A549 (cell line): Measurements from ENCODE around the gene TCOF1.

Experiments used
- CEBPB ChIP-seq, 2 experiments: fragments of >200 bp in 1 of 2; sonication (Bioruptor Twin) in 1 of 2; formaldehyde crosslinking in 1 of 2; IDR thresholded peaks; 2 replicates each; pipeline ENCODE4 v1.6.1; 2012 to 2016
- EHF ChIP-seq: fragments of 250-450 bp; sonication (Bioruptor Pico); IDR thresholded peaks from 2 replicates; pipeline ENCODE4 v1.5.0; 2020; ENCODE audit warnings: mild to moderate bottlenecking
- HMGXB4 ChIP-seq: fragments of 250-450 bp; sonication (Bioruptor Pico); IDR thresholded peaks from 2 replicates; pipeline ENCODE4 v1.5.0; 2021; ENCODE audit warnings: mild to moderate bottlenecking, moderate library complexity, borderline replicate concordance
- KDM1A ChIP-seq: fragments of 200-600 bp; sonication (generic); IDR thresholded peaks from 2 replicates; pipeline ENCODE4 v1.6.1; 2016; ENCODE audit warnings: low read depth, mild to moderate bottlenecking
- MAZ ChIP-seq: fragments of 150-350 bp; IDR thresholded peaks from 2 replicates; pipeline ENCODE4 v1.6.1; 2014; ENCODE audit warnings: antibody characterized with exemption, low read depth, low read length, borderline replicate concordance
- NR3C1 ChIP-seq: fragments of >200 bp; sonication (Bioruptor Twin); formaldehyde crosslinking; IDR thresholded peaks from 3 replicates; pipeline ENCODE4 v1.6.1; 2017
- PHF8 ChIP-seq: fragments of 200-600 bp; sonication (generic); IDR thresholded peaks from 2 replicates; pipeline ENCODE4 v1.6.1; 2016; ENCODE audit warnings: low read depth, mild to moderate bottlenecking, antibody characterized with exemption, moderate library complexity, borderline replicate concordance
- POLR2A ChIP-seq: IDR thresholded peaks from 2 replicates; pipeline ENCODE4 v1.6.1; 2012; ENCODE audit warnings: mild to moderate bottlenecking, low read length
- ZC3H11A ChIP-seq: fragments of 450-650 bp; IDR thresholded peaks from 2 replicates; pipeline ENCODE4 v1.6.1; 2014; ENCODE audit warnings: antibody characterized with exemption, mild to moderate bottlenecking
- TF ChIP-seq, protein P1 (sequence below): fragments of >200 bp; sonication (Bioruptor Twin); formaldehyde crosslinking; IDR thresholded peaks from 3 replicates; pipeline ENCODE4 v1.5.1; 2016
- TF ChIP-seq, protein P2 (sequence below): IDR thresholded peaks from 2 replicates; pipeline ENCODE4 v1.6.1; 2012
- TF ChIP-seq, protein P3 (sequence below): fragments of 150-350 bp; IDR thresholded peaks from 2 replicates; pipeline ENCODE4 v1.6.1; 2014; ENCODE audit warnings: low read depth, mild to moderate bottlenecking, low read length

- TF ChIP-seq, protein P1, sequence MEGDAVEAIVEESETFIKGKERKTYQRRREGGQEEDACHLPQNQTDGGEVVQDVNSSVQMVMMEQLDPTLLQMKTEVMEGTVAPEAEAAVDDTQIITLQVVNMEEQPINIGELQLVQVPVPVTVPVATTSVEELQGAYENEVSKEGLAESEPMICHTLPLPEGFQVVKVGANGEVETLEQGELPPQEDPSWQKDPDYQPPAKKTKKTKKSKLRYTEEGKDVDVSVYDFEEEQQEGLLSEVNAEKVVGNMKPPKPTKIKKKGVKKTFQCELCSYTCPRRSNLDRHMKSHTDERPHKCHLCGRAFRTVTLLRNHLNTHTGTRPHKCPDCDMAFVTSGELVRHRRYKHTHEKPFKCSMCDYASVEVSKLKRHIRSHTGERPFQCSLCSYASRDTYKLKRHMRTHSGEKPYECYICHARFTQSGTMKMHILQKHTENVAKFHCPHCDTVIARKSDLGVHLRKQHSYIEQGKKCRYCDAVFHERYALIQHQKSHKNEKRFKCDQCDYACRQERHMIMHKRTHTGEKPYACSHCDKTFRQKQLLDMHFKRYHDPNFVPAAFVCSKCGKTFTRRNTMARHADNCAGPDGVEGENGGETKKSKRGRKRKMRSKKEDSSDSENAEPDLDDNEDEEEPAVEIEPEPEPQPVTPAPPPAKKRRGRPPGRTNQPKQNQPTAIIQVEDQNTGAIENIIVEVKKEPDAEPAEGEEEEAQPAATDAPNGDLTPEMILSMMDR: no peak
- TF ChIP-seq ZC3H11A (no peak), NR3C1 (no peak), KDM1A (no peak), HMGXB4 (no peak), CEBPB (IDR thresholded peaks at IDR 0.05) (no peak), MAZ (no peak), POLR2A (no peak), PHF8 (no peak), EHF (CRISPR knock-in tag) (no peak)
- TF ChIP-seq, protein P2, sequence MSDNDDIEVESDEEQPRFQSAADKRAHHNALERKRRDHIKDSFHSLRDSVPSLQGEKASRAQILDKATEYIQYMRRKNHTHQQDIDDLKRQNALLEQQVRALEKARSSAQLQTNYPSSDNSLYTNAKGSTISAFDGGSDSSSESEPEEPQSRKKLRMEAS: no peak
- TF ChIP-seq, protein P3, sequence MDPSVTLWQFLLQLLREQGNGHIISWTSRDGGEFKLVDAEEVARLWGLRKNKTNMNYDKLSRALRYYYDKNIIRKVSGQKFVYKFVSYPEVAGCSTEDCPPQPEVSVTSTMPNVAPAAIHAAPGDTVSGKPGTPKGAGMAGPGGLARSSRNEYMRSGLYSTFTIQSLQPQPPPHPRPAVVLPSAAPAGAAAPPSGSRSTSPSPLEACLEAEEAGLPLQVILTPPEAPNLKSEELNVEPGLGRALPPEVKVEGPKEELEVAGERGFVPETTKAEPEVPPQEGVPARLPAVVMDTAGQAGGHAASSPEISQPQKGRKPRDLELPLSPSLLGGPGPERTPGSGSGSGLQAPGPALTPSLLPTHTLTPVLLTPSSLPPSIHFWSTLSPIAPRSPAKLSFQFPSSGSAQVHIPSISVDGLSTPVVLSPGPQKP: no peak
These were observed 44.0 kb upstream of the TCOF1 start for GRCh38 chr5:150313501-150313900.
